GM18867 (cell line): Measurements from ENCODE around the gene MR1.

Experiments used
- ATAC-seq: cut with Tn5 transposase; IDR thresholded peaks from one replicate; pipeline ENCODE4 v1.9.1; 2021; ENCODE audit warnings: mild to moderate bottlenecking, moderate library complexity; ENCODE audit not compliant: unreplicated experiment

Gene MR1

GRCh38 chr1:181033799-181034451, at the start of gene MR1:
Gene MR1 (plus strand): TSS chr1:181033983. CDS start chr1:181034008, 25 bp downstream.
- ATAC-seq, result peak; percentile 94

- no peak for ATAC-seq
These were observed 45.5 kb upstream of the MR1 start for GRCh38 chr1:180988253-180988752.

- no peak for ATAC-seq
These were observed 39.5 kb upstream of the MR1 start for GRCh38 chr1:180994262-180994661.

GRCh38 chr1:180997843-180998504, 35.8 kb upstream of the MR1 start:
- no peak for ATAC-seq

GRCh38 chr1:181001091-181001780, 32.5 kb upstream of the MR1 start:
- ATAC-seq, result no peak

GRCh38 chr1:181002582-181003172, 31.1 kb upstream of the MR1 start:
- ATAC-seq, result no peak

GRCh38 chr1:181010789-181011188, 23.0 kb upstream of the MR1 start:
- ATAC-seq, result no peak

GRCh38 chr1:181011301-181012202, 22.2 kb upstream of the MR1 start:
- ATAC-seq, result no peak

- ATAC-seq, result no peak
These were observed 21.5 kb upstream of the MR1 start for GRCh38 chr1:181012203-181012745.

- ATAC-seq, result no peak
These were observed 20.6 kb upstream of the MR1 start for GRCh38 chr1:181013144-181013543.

GRCh38 chr1:181014477-181015250, 19.1 kb upstream of the MR1 start:
- peak; percentile 33 for ATAC-seq

GRCh38 chr1:181015251-181015615, 18.6 kb upstream of the MR1 start:
- no peak for ATAC-seq

GRCh38 chr1:181016563-181016962, 17.2 kb upstream of the MR1 start:
- no peak for ATAC-seq

- ATAC-seq, result no peak
These were observed 14.7 kb upstream of the MR1 start for GRCh38 chr1:181018901-181019681.

GRCh38 chr1:181021159-181021558, 12.6 kb upstream of the MR1 start:
- ATAC-seq, result no peak

GRCh38 chr1:181021811-181022434, 11.9 kb upstream of the MR1 start:
- ATAC-seq, result peak; percentile 20

GRCh38 chr1:181023265-181024057, 10.3 kb upstream of the MR1 start:
- no peak for ATAC-seq
